Transverse colon (tissue), 4 donors: ENCODE measurements around the gene SDK2. TPM values are rescaled to one million over a fixed set of nuclear protein-coding genes. Genes with fewer than 3 reads are reported as not detected.

Experiments used
- DNase-seq: peaks from one replicate; pipeline ENCODE4 v3.0.0-alpha.2; 2019
- H3K27ac ChIP-seq, 4 donors: fragments of 200-600 bp; sonication (generic); 2 replicates each; pipeline ENCODE4 v1.5.1; 2016 to 2018; ENCODE audit warnings: inconsistent platforms in 4 of 4
- H3K27me3 ChIP-seq: fragments of 200-600 bp; sonication (generic); 2 replicates; pipeline ENCODE4 v1.5.1; 2017; ENCODE audit warnings: inconsistent platforms
- H3K36me3 ChIP-seq, 4 donors: fragments of 200-600 bp; sonication (generic); 2 replicates each; pipeline ENCODE4 v1.5.1; 2017 to 2019; ENCODE audit warnings: inconsistent platforms in 4 of 4
- H3K4me1 ChIP-seq, 4 donors: fragments of 200-600 bp; sonication (generic); 2 replicates each; pipeline ENCODE4 v1.5.1; 2017 to 2020; ENCODE audit warnings: inconsistent platforms in 4 of 4
- H3K4me3 ChIP-seq, 4 donors: fragments of 200-600 bp; sonication (generic); 1 replicate in 1 of 4; 2 replicates in 3 of 4; pipeline versions ENCODE4 v1.5.1 to v1.6.1; 2017 to 2019; ENCODE audit warnings: inconsistent platforms in 4 of 4
- H3K9me3 ChIP-seq, 2 donors: fragments of 200-600 bp; sonication (generic); 2 replicates each; pipeline ENCODE4 v1.5.1; 2017 to 2019; ENCODE audit warnings: inconsistent platforms in 2 of 2
- EP300 ChIP-seq: sonication (generic); formaldehyde crosslinking; IDR thresholded peaks from one replicate; pipeline ENCODE4 v1.6.1; 2017; ENCODE audit warnings: antibody characterized with exemption, low read depth
- POLR2A ChIP-seq: fragments of 450-650 bp; IDR thresholded peaks from one replicate; pipeline ENCODE4 v1.6.1; 2016; ENCODE audit warnings: antibody characterized with exemption, mild to moderate bottlenecking, moderate library complexity
- POLR2AphosphoS5 ChIP-seq, 3 donors: sonication (generic); formaldehyde crosslinking; IDR thresholded peaks; one replicate each; pipeline ENCODE4 v1.6.1; 2016; ENCODE audit warnings: antibody characterized with exemption in 3 of 3
- WGBS, 2 donors: methylation state at CpG; one replicate each; pipeline ENCODE4 v1.1.5; 2018; ENCODE audit warnings: low coverage in 1 of 2; 5-methylcytosine and 5-hydroxymethylcytosine counted together
- in situ Hi-C, 4 donors: fragments of 200-750 bp; cut with MboI; loops; one replicate each; pipeline versions ENCODE4 v1.15.0 to v1.15.1; 2017; ENCODE audit warnings: low sequenced_read_pairs in 3 of 4, low pct_ligation_motif_present in 1 of 4, low pct_unique_long_range_greater_than_20kb in 1 of 4
- intact Hi-C: fragments of 100-400 bp; cut with DNase I; formaldehyde crosslinking; loops from one replicate; pipeline ENCODE4 v1.15.1; 2023; ENCODE audit warnings: low total_unique reads
- total RNA-seq, 4 donors: library from RNA; depleted of rRNA; stranded (reverse); fragments of >200 nt; gene quantifications; one replicate each; pipeline ENCODE4 v1.1.0, GENCODE V29; 2016
- TF ChIP-seq, protein P1 (sequence below), 5 experiments: fragments of 200-600 bp in 3 of 5; fragments of 450-650 bp in 2 of 5; sonication (generic) in 3 of 5; IDR thresholded peaks; 1 replicate in 2 of 5; 2 replicates in 3 of 5; pipeline ENCODE4 v1.5.1; 2016 to 2017; ENCODE audit warnings: antibody characterized with exemption in 5 of 5, inconsistent platforms in 3 of 5, mild to moderate bottlenecking in 2 of 5, moderate library complexity in 1 of 5

Gene SDK2
- total RNA-seq, 4 donors from 2014 or later = 2.6 to 9.8 (median 3.4) TPM

DNA sequence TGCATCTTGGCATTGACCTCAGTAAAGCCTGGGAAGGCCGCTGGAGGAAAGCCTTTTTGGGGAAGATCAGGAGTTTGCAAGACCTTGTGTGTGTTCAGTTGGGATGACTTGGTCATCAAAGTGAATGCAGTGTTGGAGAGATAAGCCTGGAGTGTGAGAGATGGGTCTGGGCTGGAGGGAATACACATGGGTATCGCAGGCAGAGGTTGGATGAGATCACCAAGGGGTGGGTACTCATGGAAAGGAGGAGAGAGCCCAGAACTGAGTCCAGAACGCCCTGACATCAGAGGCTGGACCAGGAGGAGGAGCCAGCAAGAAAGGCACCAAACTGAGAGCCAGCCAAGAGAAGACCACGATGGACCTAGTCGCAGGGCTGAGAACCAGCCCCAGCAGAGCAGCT lies 35.2 kb downstream of the SDK2 start:
- Histone ChIP-seq H3K27ac (no peak overlapping the region), H3K9me3 (no peaks in the 10 kb centered on the region), H3K4me3 (no peak overlapping the region), H3K4me1 (no peaks in the 10 kb centered on the region), H3K27me3 (no peaks in the 10 kb centered on the region), H3K36me3 (no peaks in the 10 kb centered on the region)
- no peak for DNase-seq
- TF ChIP-seq EP300 = no peak
- TF ChIP-seq POLR2AphosphoS5 (IDR thresholded peaks at IDR 0.05) = no peak
- TF ChIP-seq, protein P1, sequence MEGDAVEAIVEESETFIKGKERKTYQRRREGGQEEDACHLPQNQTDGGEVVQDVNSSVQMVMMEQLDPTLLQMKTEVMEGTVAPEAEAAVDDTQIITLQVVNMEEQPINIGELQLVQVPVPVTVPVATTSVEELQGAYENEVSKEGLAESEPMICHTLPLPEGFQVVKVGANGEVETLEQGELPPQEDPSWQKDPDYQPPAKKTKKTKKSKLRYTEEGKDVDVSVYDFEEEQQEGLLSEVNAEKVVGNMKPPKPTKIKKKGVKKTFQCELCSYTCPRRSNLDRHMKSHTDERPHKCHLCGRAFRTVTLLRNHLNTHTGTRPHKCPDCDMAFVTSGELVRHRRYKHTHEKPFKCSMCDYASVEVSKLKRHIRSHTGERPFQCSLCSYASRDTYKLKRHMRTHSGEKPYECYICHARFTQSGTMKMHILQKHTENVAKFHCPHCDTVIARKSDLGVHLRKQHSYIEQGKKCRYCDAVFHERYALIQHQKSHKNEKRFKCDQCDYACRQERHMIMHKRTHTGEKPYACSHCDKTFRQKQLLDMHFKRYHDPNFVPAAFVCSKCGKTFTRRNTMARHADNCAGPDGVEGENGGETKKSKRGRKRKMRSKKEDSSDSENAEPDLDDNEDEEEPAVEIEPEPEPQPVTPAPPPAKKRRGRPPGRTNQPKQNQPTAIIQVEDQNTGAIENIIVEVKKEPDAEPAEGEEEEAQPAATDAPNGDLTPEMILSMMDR (IDR thresholded peaks at IDR 0.05) = no peak
- TF ChIP-seq POLR2A = no peak
- in situ Hi-C loops (no loop called here), intact Hi-C loops (no loop called here)
- 73 to 81% methylated on average over 3 to 5 of the region's 5 CpGs for WGBS, 2 donors

DNA sequence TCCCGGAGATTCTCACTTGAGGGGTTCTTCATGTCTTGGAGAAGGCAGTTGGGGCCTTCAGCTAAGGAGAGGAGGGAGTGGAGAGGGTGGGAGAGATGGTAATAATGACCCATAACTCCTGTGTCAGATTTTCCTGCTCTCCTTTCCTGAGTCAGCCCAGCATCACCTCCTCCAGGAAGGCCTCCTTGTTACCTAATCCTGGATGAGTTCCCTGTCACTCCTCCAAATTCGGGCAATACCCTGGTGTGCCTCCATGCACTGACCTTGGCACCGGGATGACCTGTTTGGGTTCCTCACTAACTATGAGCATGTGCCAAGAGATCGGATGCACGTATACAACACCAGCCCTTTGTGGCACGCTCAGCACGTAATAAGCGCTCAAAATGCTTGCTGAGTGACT lies 38.8 kb downstream of the SDK2 start:
- Histone ChIP-seq H3K9me3 (no peaks in the 10 kb centered on the region), H3K4me3 (no peak overlapping the region), H3K27ac (no peak overlapping the region), H3K36me3 (no peaks in the 10 kb centered on the region), H3K4me1 (no peaks in the 10 kb centered on the region), H3K27me3 (no peaks in the 10 kb centered on the region)
- no peak for DNase-seq
- intact Hi-C loops = no loop called here
- 84 to 100% methylated on average over 1 to 8 of the region's 8 CpGs for WGBS, 2 donors
- in situ Hi-C loops = no loop called here
- TF ChIP-seq POLR2AphosphoS5 (IDR thresholded peaks at IDR 0.05) (no peak), POLR2A (no peak), EP300 (no peak)
- TF ChIP-seq, protein P1 (IDR thresholded peaks at IDR 0.05) = no peak

DNA sequence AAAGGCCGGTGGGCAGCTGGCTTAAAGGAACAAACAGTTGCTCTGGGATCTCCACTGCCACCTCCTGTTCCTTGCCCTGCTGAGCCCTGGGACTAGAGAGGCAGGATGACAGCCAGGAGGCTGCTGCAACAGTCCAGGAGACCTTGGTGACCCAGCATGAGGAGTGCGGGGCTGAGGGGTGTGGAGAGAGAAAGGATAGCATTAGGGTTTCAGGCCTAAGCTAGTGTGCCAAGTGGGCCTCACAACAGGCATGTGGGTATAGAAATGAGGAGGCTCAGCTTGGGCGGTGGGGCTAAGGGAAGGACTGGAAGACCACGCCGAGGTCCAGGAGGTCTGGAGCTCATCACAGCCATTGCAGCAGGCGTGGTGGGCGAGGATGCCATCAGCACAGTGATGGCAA lies 39.8 kb downstream of the SDK2 start:
- 92% methylated on average over 5 to 7 of the region's 7 CpGs for WGBS, 2 donors
- Histone ChIP-seq H3K27me3 (no peaks in the 10 kb centered on the region), H3K9me3 (no peaks in the 10 kb centered on the region), H3K27ac (no peak overlapping the region), H3K36me3 (no peaks in the 10 kb centered on the region), H3K4me1 (no peaks in the 10 kb centered on the region), H3K4me3 (no peak overlapping the region)
- intact Hi-C loops (no loop called here), in situ Hi-C loops (no loop called here)
- no peak for TF ChIP-seq POLR2AphosphoS5 (IDR thresholded peaks at IDR 0.05)
- TF ChIP-seq, protein P1 (IDR thresholded peaks at IDR 0.05) = no peak
- TF ChIP-seq POLR2A = no peak
- no peak for TF ChIP-seq EP300
- DNase-seq = no peak

DNA sequence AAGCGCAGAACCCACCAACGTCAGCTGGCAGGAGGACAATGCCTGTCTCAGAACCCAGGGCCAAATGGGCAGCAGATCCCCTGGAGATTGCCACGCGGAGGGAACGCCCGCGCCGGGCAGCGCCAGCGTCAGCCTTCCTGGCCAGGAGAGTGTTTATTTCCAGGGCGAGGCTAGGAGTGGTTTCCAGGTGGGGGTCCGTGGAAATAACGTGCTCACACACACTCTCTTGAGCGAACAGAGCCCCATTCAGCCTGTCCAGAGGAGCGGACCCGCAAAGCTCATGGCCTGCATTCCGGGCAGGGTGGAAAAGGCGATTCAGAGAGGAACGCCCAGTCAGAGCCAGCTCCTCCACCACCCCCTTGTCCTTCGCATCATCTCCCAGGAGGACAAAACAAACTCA lies 40.3 kb downstream of the SDK2 start:
- 87 to 100% methylated on average over 1 to 12 of the region's 20 CpGs for WGBS, 2 donors
- Histone ChIP-seq H3K4me1 (no peaks in the 10 kb centered on the region), H3K27ac (no peak overlapping the region), H3K9me3 (no peaks in the 10 kb centered on the region), H3K27me3 (no peaks in the 10 kb centered on the region), H3K4me3 (no peak overlapping the region), H3K36me3 (no peaks in the 10 kb centered on the region)
- no peak for DNase-seq
- intact Hi-C loops = no loop called here
- in situ Hi-C loops = no loop called here
- TF ChIP-seq POLR2AphosphoS5 (IDR thresholded peaks at IDR 0.05) (no peak), POLR2A (no peak), EP300 (no peak)
- TF ChIP-seq, protein P1 (IDR thresholded peaks at IDR 0.05) = no peak
